ENCODE measurements around the gene IGDCC3.
A peak's percentile ranks its signal among the peaks of the same experiment; 100 is the strongest.

Gene IGDCC3

DNA sequence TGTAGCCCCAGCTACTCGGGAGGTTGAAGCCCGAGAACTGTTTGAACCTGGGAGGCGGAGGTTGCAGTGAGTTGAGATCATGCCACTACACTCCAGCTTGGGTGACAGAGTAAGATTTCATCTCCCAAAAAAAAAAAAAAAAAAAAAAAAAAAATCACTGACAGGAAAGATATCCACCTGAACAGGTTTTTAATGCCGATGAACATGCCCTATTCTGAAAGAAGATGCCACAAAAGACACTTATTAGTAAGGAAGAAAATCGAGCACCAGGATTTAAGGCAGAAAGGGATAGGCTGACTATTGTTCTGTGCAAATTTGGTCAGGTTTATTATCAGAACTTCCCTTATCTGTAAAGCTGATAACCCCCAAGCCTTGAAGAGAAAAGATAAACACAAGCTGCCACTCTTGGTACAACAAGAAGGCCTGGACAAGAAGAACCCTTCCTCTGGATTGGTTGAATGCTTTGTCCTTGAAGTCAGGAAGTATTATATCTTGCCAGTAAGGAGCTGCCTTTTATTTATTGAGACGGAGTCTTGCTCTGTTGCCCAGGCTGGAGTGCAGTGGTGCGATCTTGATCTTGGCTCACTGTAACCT is 88.4 kb downstream of the IGDCC3 start:
- Histone ChIP-seq H3K18ac (ENCODE audit: low read length) (no peak overlapping the region), H4K8ac (ENCODE audit: low read depth, low read length) (no peak overlapping the region), H3K14ac (ENCODE audit: low read length) (no peak overlapping the region), H3K23ac (ENCODE audit: low read length) (no peak overlapping the region), H2BK12ac (ENCODE audit: low read length) (no peak overlapping the region), H2BK5ac (ENCODE audit: low read depth, low read length, poor library complexity) (no peak overlapping the region), H3K9me3 (ENCODE audit: insufficient read depth, low read depth, low read length) (peaks cover 2% of the 10 kb centered on the region), H2AK5ac (ENCODE audit: low read length) (no peak overlapping the region), H3K36me3 (ENCODE audit: control insufficient read depth in 1 of 2, insufficient read depth in 2 of 2, low read length in 2 of 2) (no peaks in the 10 kb centered on the region), H3K27ac (ENCODE audit: low read depth, low read length) (no peak overlapping the region), H3K4ac (ENCODE audit: low read depth, low read length) (no peak overlapping the region), H4K91ac (ENCODE audit: low read depth, low read length) (no peak overlapping the region), H3K4me1 (ENCODE audit: control insufficient read depth in 1 of 2, insufficient read depth in 2 of 2, low read length in 2 of 2) (peaks cover 0 to 3% of the 10 kb centered on the region in 2 experiments), H2AFZ (ENCODE audit: insufficient read depth, low read length, poor library complexity) (no peak overlapping the region), H3K27me3 (ENCODE audit: insufficient read depth, low read length) (no peaks in the 10 kb centered on the region), H2BK120ac (ENCODE audit: insufficient read depth, low read length, poor library complexity) (no peak overlapping the region), H4K12ac (ENCODE audit: low read depth, low read length) (no peak overlapping the region), H3K4me3 (ENCODE audit: low read depth, low read length) (no peak overlapping the region), H3K79me2 (ENCODE audit: control insufficient read depth, insufficient read depth, low read length, poor library complexity) (peaks cover 2% of the 10 kb centered on the region), H3K9ac (ENCODE audit: low read length) (no peak overlapping the region), H3K79me1 (ENCODE audit: low read length) (peaks cover 8% of the 10 kb centered on the region), H3K4me2 (ENCODE audit: low read length) (no peak overlapping the region)
- no CpG with 5 or more reads among the region's 7 CpGs for WGBS (ENCODE audit: extremely low coverage, insufficient coverage, insufficient read length)
- no peak for DNase-seq

DNA sequence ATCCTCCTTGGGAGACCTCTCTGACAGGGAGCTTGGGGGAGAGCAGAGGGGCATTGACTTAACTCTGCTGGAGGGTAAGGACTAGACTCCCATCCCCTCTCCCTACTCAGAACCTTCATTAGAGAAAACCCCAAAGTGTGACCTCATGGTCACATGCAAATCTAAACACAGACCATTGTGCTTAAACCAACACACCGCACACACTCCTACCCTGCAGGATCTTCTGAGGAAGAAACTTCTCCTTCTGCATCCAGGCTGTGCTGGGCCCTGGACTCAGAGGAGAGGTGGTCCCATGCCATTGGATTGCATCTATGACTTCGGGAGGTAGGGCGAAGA is 90.3 kb downstream of the IGDCC3 start:
- peak in 1 of 2 donors; percentile 16 for DNase-seq
- no peak overlapping the region for H4K12ac ChIP-seq (ENCODE audit: low read depth, low read length)
- no peak overlapping the region for H2BK5ac ChIP-seq (ENCODE audit: low read depth, low read length, poor library complexity)
- H2BK12ac ChIP-seq (ENCODE audit: low read length): no peak overlapping the region
- peaks cover 0 to 3% of the 10 kb centered on the region in 2 experiments for H3K4me1 ChIP-seq (ENCODE audit: control insufficient read depth in 1 of 2, insufficient read depth in 2 of 2, low read length in 2 of 2)
- no peak overlapping the region for H3K9ac ChIP-seq (ENCODE audit: low read length)
- H4K91ac ChIP-seq (ENCODE audit: low read depth, low read length): peak overlapping the region; percentile 41
- no peak overlapping the region for H2AFZ ChIP-seq (ENCODE audit: insufficient read depth, low read length, poor library complexity)
- H3K18ac ChIP-seq (ENCODE audit: low read length): no peak overlapping the region
- no peak overlapping the region for H3K4me3 ChIP-seq (ENCODE audit: low read depth, low read length)
- peaks cover 8% of the 10 kb centered on the region for H3K79me1 ChIP-seq (ENCODE audit: low read length)
- H3K14ac ChIP-seq (ENCODE audit: low read length): no peak overlapping the region
- peaks cover 2% of the 10 kb centered on the region for H3K79me2 ChIP-seq (ENCODE audit: control insufficient read depth, insufficient read depth, low read length, poor library complexity)
- no CpG with 5 or more reads among the region's 3 CpGs for WGBS (ENCODE audit: extremely low coverage, insufficient coverage, insufficient read length)
- peak overlapping the region; percentile 96 for H3K4me2 ChIP-seq (ENCODE audit: low read length)
- H3K36me3 ChIP-seq (ENCODE audit: control insufficient read depth in 1 of 2, insufficient read depth in 2 of 2, low read length in 2 of 2): no peaks in the 10 kb centered on the region
- no peaks in the 10 kb centered on the region for H3K27me3 ChIP-seq (ENCODE audit: insufficient read depth, low read length)
- peak overlapping the region; percentile 29 for H2BK120ac ChIP-seq (ENCODE audit: insufficient read depth, low read length, poor library complexity)
- no peak overlapping the region for H3K4ac ChIP-seq (ENCODE audit: low read depth, low read length)
- H2AK5ac ChIP-seq (ENCODE audit: low read length): no peak overlapping the region
- H3K9me3 ChIP-seq (ENCODE audit: insufficient read depth, low read depth, low read length): peaks cover 2% of the 10 kb centered on the region
- peak overlapping the region; percentile 90 for H4K8ac ChIP-seq (ENCODE audit: low read depth, low read length)
- no peak overlapping the region for H3K27ac ChIP-seq (ENCODE audit: low read depth, low read length)
- H3K23ac ChIP-seq (ENCODE audit: low read length): no peak overlapping the region

DNA sequence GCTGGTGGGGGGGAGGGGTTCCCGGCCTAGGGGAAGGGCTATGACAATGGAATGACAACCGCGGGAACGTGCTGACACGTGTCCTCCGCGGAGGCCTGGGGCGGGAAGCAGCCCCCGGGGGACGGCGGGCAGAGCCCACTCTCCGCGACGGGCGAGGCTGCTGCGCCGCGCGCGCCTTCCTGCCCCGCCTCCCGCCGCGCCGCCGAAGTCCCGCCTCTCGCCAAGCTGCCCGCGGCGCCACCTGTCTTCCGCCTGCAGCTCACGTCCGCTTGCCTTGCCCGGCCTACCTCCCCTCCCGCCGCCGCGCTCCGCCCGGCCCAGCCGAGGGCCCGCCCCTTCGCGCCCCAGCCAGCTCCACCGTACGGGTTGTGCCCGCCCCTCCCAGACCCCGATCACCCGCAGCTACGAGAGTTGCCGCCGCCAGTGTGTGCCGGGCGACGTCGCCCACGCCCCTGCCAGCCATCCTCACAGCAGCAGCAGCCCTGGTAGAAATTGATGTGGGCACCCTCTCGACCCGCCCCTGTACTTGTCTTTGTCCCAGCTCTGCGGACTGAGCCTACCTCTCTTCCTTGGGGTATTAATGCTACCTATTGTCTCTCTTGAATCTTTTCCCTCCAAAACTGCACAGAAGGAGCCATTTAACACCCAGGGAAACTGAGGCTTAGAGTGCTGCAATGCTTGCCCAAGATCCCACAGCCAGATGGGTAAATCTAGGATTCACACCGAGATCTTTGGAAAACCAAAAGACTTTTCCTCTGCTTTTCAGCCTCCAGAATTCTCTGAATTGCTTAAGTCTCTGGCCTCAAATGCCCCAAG is 90.9 kb downstream of the IGDCC3 start, which contains the start of gene PARP16:
TSS of gene PARP16 (minus strand) at position 180 of the 816 bp plus-strand sequence. CDS start 457 bp downstream, outside the sequence.
- H2AK5ac ChIP-seq (ENCODE audit: low read length): no peak within 1 kb of the TSS
- H4K12ac ChIP-seq (ENCODE audit: low read depth, low read length): peak within 1 kb of the TSS; percentile 54
- H3K36me3 ChIP-seq (ENCODE audit: control insufficient read depth in 1 of 2, insufficient read depth in 2 of 2, low read length in 2 of 2): no peaks in the 10 kb centered on the region
- peak within 1 kb of the TSS; percentile 83 for H3K9ac ChIP-seq (ENCODE audit: low read length)
- peak within 1 kb of the TSS; percentile 37 for H2BK12ac ChIP-seq (ENCODE audit: low read length)
- H3K4me1 ChIP-seq (ENCODE audit: control insufficient read depth in 1 of 2, insufficient read depth in 2 of 2, low read length in 2 of 2): peaks cover 0 to 3% of the 10 kb centered on the region in 2 experiments
- DNase-seq: peak; percentile 90 to 94
- peak within 1 kb of the TSS; percentile 74 for H3K4me3 ChIP-seq (ENCODE audit: low read depth, low read length)
- no CpG with 5 or more reads among the region's 62 CpGs for WGBS (ENCODE audit: extremely low coverage, insufficient coverage, insufficient read length)
- no peak within 1 kb of the TSS for H3K23ac ChIP-seq (ENCODE audit: low read length)
- peak within 1 kb of the TSS; percentile 66 for H3K27ac ChIP-seq (ENCODE audit: low read depth, low read length)
- peak within 1 kb of the TSS; percentile 13 for H2BK5ac ChIP-seq (ENCODE audit: low read depth, low read length, poor library complexity)
- peak within 1 kb of the TSS; percentile 48 for H3K18ac ChIP-seq (ENCODE audit: low read length)
- H3K4ac ChIP-seq (ENCODE audit: low read depth, low read length): no peak within 1 kb of the TSS
- H3K79me1 ChIP-seq (ENCODE audit: low read length): peaks cover 8% of the 10 kb centered on the region
- peak within 1 kb of the TSS; percentile 96 for H3K4me2 ChIP-seq (ENCODE audit: low read length)
- H2BK120ac ChIP-seq (ENCODE audit: insufficient read depth, low read length, poor library complexity): peak within 1 kb of the TSS; percentile 34
- peak within 1 kb of the TSS; percentile 89 for H2AFZ ChIP-seq (ENCODE audit: insufficient read depth, low read length, poor library complexity)
- no peaks in the 10 kb centered on the region for H3K27me3 ChIP-seq (ENCODE audit: insufficient read depth, low read length)
- H3K79me2 ChIP-seq (ENCODE audit: control insufficient read depth, insufficient read depth, low read length, poor library complexity): peaks cover 2% of the 10 kb centered on the region
- peak within 1 kb of the TSS; percentile 59 for H3K14ac ChIP-seq (ENCODE audit: low read length)
- peak within 1 kb of the TSS; percentile 90 for H4K8ac ChIP-seq (ENCODE audit: low read depth, low read length)
- H3K9me3 ChIP-seq (ENCODE audit: insufficient read depth, low read depth, low read length): peaks cover 2% of the 10 kb centered on the region
- peak within 1 kb of the TSS; percentile 72 for H4K91ac ChIP-seq (ENCODE audit: low read depth, low read length)

DNA sequence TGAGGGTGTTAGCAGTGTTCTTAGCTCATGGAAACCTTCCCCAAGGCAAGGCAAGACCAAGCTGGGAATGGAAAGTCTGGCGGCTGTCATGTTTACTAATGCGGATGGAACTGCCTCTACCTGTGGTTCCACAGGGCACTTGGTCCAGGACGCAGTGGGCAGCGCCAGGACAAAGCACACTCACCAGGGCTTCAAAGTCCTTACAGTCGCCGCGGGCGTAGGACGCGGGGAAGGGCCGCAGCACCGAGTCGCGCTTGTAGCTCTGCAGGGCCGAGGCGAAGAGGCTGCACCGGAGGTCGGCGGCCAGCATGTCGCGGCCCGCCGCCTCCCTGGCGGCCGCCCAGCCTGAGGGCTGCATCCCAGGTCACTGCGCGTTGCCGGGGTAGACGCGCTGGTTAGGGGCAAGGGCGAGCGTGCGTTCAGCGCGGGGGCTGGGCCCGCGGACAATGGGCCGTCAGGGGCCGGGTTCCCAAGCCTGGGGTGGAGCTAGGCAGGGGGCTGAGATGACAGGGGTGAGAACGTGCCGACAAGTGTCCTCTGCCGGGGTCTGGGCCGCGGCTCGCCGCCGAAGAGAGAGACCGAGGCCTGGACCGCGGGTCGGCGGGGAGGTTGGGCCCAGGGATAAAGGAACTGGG is 91.6 kb downstream of the IGDCC3 start:
- no CpG with 5 or more reads among the region's 52 CpGs for WGBS (ENCODE audit: extremely low coverage, insufficient coverage, insufficient read length)

More for the DNA sequence above, 91.6 kb downstream of the IGDCC3 start:
- Histone ChIP-seq H2BK12ac (ENCODE audit: low read length) (no peak overlapping the region), H3K4ac (ENCODE audit: low read depth, low read length) (no peak overlapping the region), H3K9me3 (ENCODE audit: insufficient read depth, low read depth, low read length) (peaks cover 2% of the 10 kb centered on the region), H3K4me3 (ENCODE audit: low read depth, low read length) (peak overlapping the region; percentile 74), H2BK5ac (ENCODE audit: low read depth, low read length, poor library complexity) (peak overlapping the region; percentile 13), H3K9ac (ENCODE audit: low read length) (peak overlapping the region; percentile 64), H3K27me3 (ENCODE audit: insufficient read depth, low read length) (no peaks in the 10 kb centered on the region), H3K79me1 (ENCODE audit: low read length) (peaks cover 8% of the 10 kb centered on the region), H3K23ac (ENCODE audit: low read length) (no peak overlapping the region), H3K79me2 (ENCODE audit: control insufficient read depth, insufficient read depth, low read length, poor library complexity) (peaks cover 2% of the 10 kb centered on the region), H3K4me2 (ENCODE audit: low read length) (peak overlapping the region; percentile 96), H3K36me3 (ENCODE audit: control insufficient read depth in 1 of 2, insufficient read depth in 2 of 2, low read length in 2 of 2) (no peaks in the 10 kb centered on the region), H4K91ac (ENCODE audit: low read depth, low read length) (peak overlapping the region; percentile 72), H3K4me1 (ENCODE audit: control insufficient read depth in 1 of 2, insufficient read depth in 2 of 2, low read length in 2 of 2) (peaks cover 0 to 3% of the 10 kb centered on the region in 2 experiments), H4K8ac (ENCODE audit: low read depth, low read length) (peak overlapping the region; percentile 64), H2BK120ac (ENCODE audit: insufficient read depth, low read length, poor library complexity) (peak overlapping the region; percentile 34), H4K12ac (ENCODE audit: low read depth, low read length) (peak overlapping the region; percentile 1), H3K18ac (ENCODE audit: low read length) (peak overlapping the region; percentile 48), H2AK5ac (ENCODE audit: low read length) (no peak overlapping the region), H2AFZ (ENCODE audit: insufficient read depth, low read length, poor library complexity) (peak overlapping the region; percentile 51), H3K14ac (ENCODE audit: low read length) (peak overlapping the region; percentile 46), H3K27ac (ENCODE audit: low read depth, low read length) (peak overlapping the region; percentile 66)
- peak; percentile 41 to 68 for DNase-seq

Measured in trophoblast cell (in vitro differentiated cells and primary cell).